HepG2 (cell line): ENCODE data around the gene CCDC142. TPM values are rescaled to one million over a fixed set of nuclear protein-coding genes. Genes with fewer than 3 reads are reported as not detected.

ENCODE experiments used
- ATAC-seq: fragments of 200-7000 bp; cut with Tn5 transposase; 3 replicates; pipeline ENCODE4 v1.9.1; 2020; ENCODE audit warnings: mild to moderate bottlenecking, moderate library complexity
- BruUV-seq: library from RNA; stranded (reverse); fragments of 400-500 nt; replicated peaks from 2 replicates; lab custom pipeline; 2021; lab: Mats Ljungman, UMichigan
- CTCF ChIA-PET: fragments of 300-600 bp; formaldehyde crosslinking; extraction: SDS; loops from one replicate; lab custom pipeline; 2021; ENCODE audit warnings: low total read pairs, inconsistent platforms, low intra/inter-chr PET ratio; lab: Yijun Ruan, JAX
- POLR2A ChIA-PET: fragments of 350-600 bp; sonication (Branson Sonifier 250); formaldehyde crosslinking; loops from one replicate; lab custom pipeline; 2020; ENCODE audit warnings: antibody characterized with exemption, inconsistent platforms; lab: Yijun Ruan, JAX
- DNase-seq: peaks from one replicate; pipeline ENCODE4 v3.0.0-alpha.2; 2015; ENCODE audit warnings: low spot score
- FAIRE-seq: peaks from 3 replicates; lab custom pipeline; 2011; peaks lifted over from hg19 to GRCh38; lab: Jason Lieb, UNC
- H2AFZ ChIP-seq: one replicate; pipeline ENCODE4 v1.6.1; 2011; ENCODE audit warnings: low read length, inconsistent platforms
- H3K27ac ChIP-seq: fragments of 300-600 bp; 3 replicates; pipeline ENCODE4 v1.8.0; 2011; ENCODE audit warnings: mixed run types, mild to moderate bottlenecking, mixed read lengths, low read length, inconsistent platforms; ENCODE audit not compliant: insufficient read depth; ENCODE audit errors: extremely low read length
- H3K27me3 ChIP-seq, 2 experiments: fragments of 200-600 bp in 1 of 2; 2 replicates in 1 of 2; 3 replicates in 1 of 2; pipeline versions ENCODE4 v1.6.0 to v1.8.0; 2011; ENCODE audit warnings: low read length in 2 of 2, mild to moderate bottlenecking in 2 of 2, moderate library complexity in 2 of 2, inconsistent platforms in 1 of 2; ENCODE audit not compliant: insufficient read depth in 2 of 2, control insufficient read depth in 1 of 2
- H3K36me3 ChIP-seq, 2 experiments: fragments of 200-600 bp in 1 of 2; replicated peaks in 1 of 2; 2 replicates in 1 of 2; 3 replicates in 1 of 2; pipeline versions ENCODE4 v1.5.1 to v1.8.0; 2011; ENCODE audit warnings: low read length in 2 of 2, inconsistent platforms in 1 of 2; ENCODE audit not compliant: insufficient read depth in 2 of 2, control insufficient read depth in 1 of 2
- H3K4me1 ChIP-seq: 2 replicates; pipeline ENCODE4 v1.5.1; 2012; ENCODE audit warnings: low read length, inconsistent platforms; ENCODE audit not compliant: insufficient read depth
- H3K4me2 ChIP-seq: 2 replicates; pipeline ENCODE4 v1.6.0; 2011; ENCODE audit warnings: low read depth, low read length, inconsistent platforms
- H3K4me3 ChIP-seq, 3 experiments: fragments of 200-600 bp in 1 of 3; sonication (generic), shearing (Covaris generic) in 1 of 3; replicated peaks in 1 of 3; 2 replicates each; pipeline ENCODE4 v1.5.1; 2011 to 2016; ENCODE audit warnings: low read length in 3 of 3, inconsistent platforms in 2 of 3, low read depth in 2 of 3, mild to moderate bottlenecking in 2 of 3, control low read depth in 1 of 3, mixed read lengths in 1 of 3; ENCODE audit not compliant: insufficient read depth in 1 of 3
- H3K79me2 ChIP-seq: one replicate; pipeline ENCODE4 v1.6.1; 2011; ENCODE audit warnings: low read length, inconsistent platforms; ENCODE audit not compliant: insufficient read depth
- H3K9ac ChIP-seq: 2 replicates; pipeline ENCODE4 v1.6.0; 2011; ENCODE audit warnings: mild to moderate bottlenecking, low read depth, low read length, inconsistent platforms; ENCODE audit not compliant: insufficient read depth
- H3K9me3 ChIP-seq: 2 replicates; pipeline ENCODE4 v1.5.1; 2012; ENCODE audit warnings: mild to moderate bottlenecking, low read length
- H4K20me1 ChIP-seq: 2 replicates; pipeline ENCODE4 v1.6.0; 2011; ENCODE audit warnings: inconsistent platforms, mild to moderate bottlenecking, low read length, moderate library complexity; ENCODE audit not compliant: insufficient read depth
- BORCS8-MEF2B ChIP-seq: sonication (generic); formaldehyde crosslinking; IDR thresholded peaks from 2 replicates; pipeline ENCODE4 v1.8.0; 2022; ENCODE audit warnings: mild to moderate bottlenecking, missing genetic modification reagents
- FOXC1 ChIP-seq: sonication (generic); formaldehyde crosslinking; IDR thresholded peaks from 2 replicates; pipeline ENCODE4 v1.8.0; 2022; ENCODE audit warnings: mild to moderate bottlenecking, missing genetic modification reagents, borderline replicate concordance
- GABPB1 ChIP-seq: IDR thresholded peaks from 2 replicates; pipeline ENCODE4 v1.6.1; 2016; ENCODE audit warnings: mild to moderate bottlenecking, missing genetic modification reagents, moderate library complexity, missing compliant biosample characterization
- KMT2A ChIP-seq: sonication (generic); formaldehyde crosslinking; IDR thresholded peaks from 2 replicates; pipeline ENCODE4 v1.4.0; 2020; ENCODE audit warnings: missing genetic modification reagents
- MYPOP ChIP-seq: sonication (generic); formaldehyde crosslinking; IDR thresholded peaks from 2 replicates; pipeline ENCODE4 v1.8.1; 2023; ENCODE audit warnings: mild to moderate bottlenecking, moderate library complexity, missing genetic modification reagents
- NFIC ChIP-seq: IDR thresholded peaks from 2 replicates; pipeline ENCODE4 v1.6.1; 2012; ENCODE audit warnings: mild to moderate bottlenecking, low read length, inconsistent platforms
- RBFOX2 ChIP-seq: fragments of 200-400 bp; formaldehyde crosslinking; IDR thresholded peaks from 2 replicates; pipeline ENCODE4 v1.6.1; 2017; ENCODE audit warnings: low read depth, mild to moderate bottlenecking, low read length
- RFX5 ChIP-seq: IDR thresholded peaks from 2 replicates; pipeline ENCODE4 v1.6.1; 2011; ENCODE audit warnings: low read depth, low read length, improper control_type of control experiment
- ZNF580 ChIP-seq: IDR thresholded peaks from 2 replicates; pipeline ENCODE4 v1.6.1; 2016; ENCODE audit warnings: low read depth, borderline replicate concordance
- ZNF660 ChIP-seq: sonication (generic); formaldehyde crosslinking; IDR thresholded peaks from 2 replicates; pipeline ENCODE4 v1.5.1; 2020; ENCODE audit warnings: mild to moderate bottlenecking, low read depth, missing genetic modification reagents, borderline replicate concordance
- WGBS: methylation state at CpG from one replicate; pipeline ENCODE4 v1.1.6; 2017; ENCODE audit warnings: low lambda C conversion rate; 5-methylcytosine and 5-hydroxymethylcytosine counted together
- in situ Hi-C: cut with HindIII; loops from 2 replicates; pipeline ENCODE4 v1.10.0; 2017; ENCODE audit warnings: low pct_unique_long_range_greater_than_20kb; ENCODE audit not compliant: extremely low pct_ligation_motif_present
- intact Hi-C: fragments of 100-400 bp; cut with micrococcal nuclease; formaldehyde crosslinking; loops from one replicate; pipeline ENCODE4 v1.10.0; 2022; ENCODE audit not compliant: unreplicated experiment
- polyA plus RNA-seq, 8 experiments: library from polyadenylated mRNA; depleted of rRNA in 3 of 8; stranded (reverse) in 7 of 8; unstranded in 1 of 8; fragments of >200 nt; fragmentation: Illumina TruSeq in 4 of 8; extraction: Trizol in 4 of 8; gene quantifications; 2 replicates each; pipeline versions ENCODE4 v1.2.1 to v1.2.3, GENCODE V29; 2011 to 2016; ENCODE audit warnings: low read depth in 4 of 8, missing spikeins in 1 of 8, mixed read lengths in 1 of 8; ENCODE audit not compliant: insufficient read depth in 1 of 8
- total RNA-seq, 5 experiments: library from RNA; depleted of rRNA; stranded (reverse); fragments of >200 nt; fragmentation: Illumina TruSeq; extraction: Trizol; gene quantifications; 2 replicates each; pipeline ENCODE4 v1.2.3, GENCODE V29; 2016; ENCODE audit warnings: low read depth in 1 of 5
- TF ChIP-seq, protein P1 (sequence below): sonication (generic); formaldehyde crosslinking; IDR thresholded peaks from 2 replicates; pipeline ENCODE4 v1.8.0; 2022; ENCODE audit warnings: missing genetic modification reagents, mild to moderate bottlenecking, inconsistent platforms, borderline replicate concordance

The CCDC142 gene
- total and polyA plus RNA-seq, 2 of the 13 experiments (the other 11 are each of a cell fraction or from before 2014, with no cell fraction given) = 14.7 to 30.4 TPM

DNA sequence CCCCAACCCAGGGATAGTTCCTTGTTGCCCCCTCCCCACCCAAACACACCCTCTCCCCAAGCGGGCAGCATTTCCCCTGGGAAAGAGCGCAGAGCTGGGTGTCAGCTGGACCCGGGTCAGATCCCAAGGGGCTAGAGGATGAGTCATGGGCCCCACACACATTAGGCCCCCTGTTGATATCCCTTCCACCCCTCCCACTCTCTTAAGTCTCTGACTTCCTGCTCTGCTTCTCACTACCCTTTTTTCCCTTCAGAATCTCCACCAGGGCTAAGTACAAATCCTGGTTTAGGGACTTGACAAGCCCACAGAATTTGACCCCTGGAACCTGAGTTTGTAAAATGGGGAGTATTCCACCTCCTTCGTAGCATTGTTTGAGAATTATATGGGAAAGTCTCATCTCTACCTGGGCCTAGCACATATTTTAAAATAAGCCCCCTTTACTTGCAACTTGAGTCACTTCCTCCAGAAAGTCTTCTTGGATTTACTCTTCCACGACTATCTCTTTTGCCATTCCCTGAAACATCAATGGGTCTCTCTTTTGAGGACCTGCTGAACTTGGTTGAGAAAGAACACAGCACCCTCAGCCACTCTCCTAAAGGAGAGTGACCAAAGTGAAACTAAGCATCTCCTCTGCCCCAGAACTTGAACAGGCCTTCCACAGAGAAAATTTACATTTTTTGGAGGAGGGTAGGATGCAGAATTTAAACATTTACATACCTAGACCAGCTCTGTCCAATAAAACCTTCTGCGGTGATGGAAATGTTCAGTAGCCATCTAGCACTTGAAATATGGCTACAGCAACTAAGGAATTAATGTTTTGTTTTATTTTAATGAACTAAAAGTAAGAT is 45.7 kb downstream of the CCDC142 start:
- BruUV-seq = no TSS peak
- ATAC-seq = no peak
- Histone ChIP-seq H3K79me2 (peaks cover 82% of the 10 kb centered on the region), H3K4me2 (no peak overlapping the region), H3K36me3 (peaks cover 30 to 58% of the 10 kb centered on the region in 2 experiments), H2AFZ (no peak overlapping the region), H3K9ac (no peak overlapping the region), H3K4me3 (no peak overlapping the region), H3K27ac (no peak overlapping the region), H3K27me3 (no peaks in the 10 kb centered on the region; a peak in 1 of 5 replicates), H4K20me1 (peaks cover 53% of the 10 kb centered on the region)
- no peak for FAIRE-seq
- CTCF ChIA-PET = no interaction called here
- in situ Hi-C loops = no loop called here
- WGBS = 97% methylated on average over 6 of the region's 6 CpGs
- POLR2A ChIA-PET = interaction anchor here (5.1 kb wide), 1 partner anchor 9 kb away, joined by 272 read pairs; no protein-coding TSS in a partner anchor
- TF ChIP-seq BORCS8-MEF2B (CRISPR knock-in tag) = no peak
- TF ChIP-seq, all 625 proteins: peak for 0
- no peak for DNase-seq
- Histone ChIP-seq H3K9me3 (no peaks in the 10 kb centered on the region), H3K4me1 (peaks cover 52% of the 10 kb centered on the region)
- intact Hi-C loops = no loop called here

- WGBS = 98% methylated on average over 42 of the region's 43 CpGs
- Histone ChIP-seq H3K9me3 (no peaks in the 10 kb centered on the region), H3K9ac (no peak overlapping the region), H3K4me1 (peaks cover 60% of the 10 kb centered on the region), H3K79me2 (peaks cover 80% of the 10 kb centered on the region), H3K27me3 (no peaks in the 10 kb centered on the region; a peak in 1 of 5 replicates), H3K4me3 (no peak overlapping the region), H2AFZ (no peak overlapping the region), H3K4me2 (no peak overlapping the region), H3K36me3 (peaks cover 35 to 66% of the 10 kb centered on the region in 2 experiments), H4K20me1 (peaks cover 54% of the 10 kb centered on the region), H3K27ac (no peak overlapping the region)
- FAIRE-seq (no peak), ATAC-seq (no peak), DNase-seq (no peak)
- no TSS peak for BruUV-seq
- CTCF ChIA-PET = no interaction called here
- POLR2A ChIA-PET = interaction anchor here (1.7 kb wide), 1 partner anchor 11 kb away, joined by 5 read pairs; no protein-coding TSS in a partner anchor
- intact Hi-C loops = no loop called here
- in situ Hi-C loops = no loop called here
- TF ChIP-seq RBFOX2 (peak; percentile 88), GABPB1 (peak; percentile 15; the same call in 1 of the 2 replicates), ZNF660 (no peak), NFIC (no peak), RFX5 (no peak), FOXC1 (CRISPR knock-in tag) (0 out of 2 replicates have a peak, but pooled peaks have one; percentile 52), ZNF580 (CRISPR knock-in tag) (no peak), MYPOP (CRISPR knock-in tag) (no peak), KMT2A (CRISPR knock-in tag) (no peak)
- TF ChIP-seq, protein P1, sequence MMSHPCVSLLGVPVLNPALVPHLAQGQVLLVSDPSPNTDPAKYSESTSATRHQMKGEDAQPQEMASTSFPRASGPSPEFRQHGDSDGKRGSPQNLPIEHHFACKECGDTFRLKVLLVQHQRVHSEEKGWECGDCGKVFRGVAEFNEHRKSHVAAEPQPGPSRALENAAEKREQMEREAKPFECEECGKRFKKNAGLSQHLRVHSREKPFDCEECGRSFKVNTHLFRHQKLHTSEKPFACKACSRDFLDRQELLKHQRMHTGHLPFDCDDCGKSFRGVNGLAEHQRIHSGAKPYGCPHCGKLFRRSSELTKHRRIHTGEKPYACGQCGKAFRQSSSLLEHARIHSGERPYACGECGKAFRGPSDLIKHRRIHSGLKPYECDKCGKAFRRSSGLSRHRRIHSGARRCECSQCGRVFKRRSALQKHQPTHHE (CRISPR knock-in tag) = no peak
Measured at GRCh38 chr2:74436111-74436805, 46.5 kb downstream of the CCDC142 start.
